HG03064 (cell line): ENCODE data around the gene CDK16.

Experiments
- ATAC-seq: cut with Tn5 transposase; IDR thresholded peaks from one replicate; pipeline ENCODE4 v1.9.1; 2021; ENCODE audit warnings: low read depth; ENCODE audit not compliant: unreplicated experiment

Gene CDK16

DNA sequence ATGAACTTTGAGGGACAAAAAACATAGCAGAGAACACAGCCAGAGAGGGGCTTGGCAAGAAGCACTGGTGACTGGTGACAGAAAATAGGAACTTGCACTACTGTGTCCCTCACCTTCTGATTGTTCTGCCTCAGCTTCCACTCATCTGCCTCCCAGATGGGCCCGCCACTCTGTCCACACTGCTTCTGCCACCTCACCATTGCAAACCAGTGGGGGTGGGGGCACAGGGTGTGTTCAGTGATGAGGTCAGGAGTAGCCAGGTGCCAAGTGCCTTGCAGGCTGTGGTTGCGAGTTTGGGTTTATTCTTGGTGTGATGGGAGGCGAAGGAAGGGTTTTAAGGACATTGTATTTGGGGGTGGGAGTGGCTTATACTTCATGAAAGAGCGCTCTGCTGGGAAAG is 34.0 kb upstream of the CDK16 start:
- ATAC-seq = no peak

DNA sequence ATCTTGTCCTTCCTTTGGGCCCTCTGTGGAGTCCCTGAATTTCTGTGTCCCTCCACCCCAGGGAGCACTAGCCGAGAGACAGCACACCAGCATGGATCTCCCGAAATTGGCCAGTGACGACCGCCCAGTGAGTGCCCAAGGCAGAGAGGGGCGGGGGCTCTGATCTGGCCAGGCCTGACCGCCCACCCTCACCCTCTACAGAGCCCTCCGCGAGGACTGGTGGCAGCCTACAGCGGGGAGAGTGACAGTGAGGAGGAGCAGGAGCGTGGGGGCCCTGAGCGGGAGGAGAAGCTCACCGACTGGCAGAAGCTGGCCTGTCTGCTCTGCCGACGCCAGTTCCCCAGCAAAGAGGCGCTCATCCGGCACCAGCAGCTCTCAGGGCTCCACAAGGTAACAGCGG is 33.2 kb upstream of the CDK16 start:
- no peak for ATAC-seq

DNA sequence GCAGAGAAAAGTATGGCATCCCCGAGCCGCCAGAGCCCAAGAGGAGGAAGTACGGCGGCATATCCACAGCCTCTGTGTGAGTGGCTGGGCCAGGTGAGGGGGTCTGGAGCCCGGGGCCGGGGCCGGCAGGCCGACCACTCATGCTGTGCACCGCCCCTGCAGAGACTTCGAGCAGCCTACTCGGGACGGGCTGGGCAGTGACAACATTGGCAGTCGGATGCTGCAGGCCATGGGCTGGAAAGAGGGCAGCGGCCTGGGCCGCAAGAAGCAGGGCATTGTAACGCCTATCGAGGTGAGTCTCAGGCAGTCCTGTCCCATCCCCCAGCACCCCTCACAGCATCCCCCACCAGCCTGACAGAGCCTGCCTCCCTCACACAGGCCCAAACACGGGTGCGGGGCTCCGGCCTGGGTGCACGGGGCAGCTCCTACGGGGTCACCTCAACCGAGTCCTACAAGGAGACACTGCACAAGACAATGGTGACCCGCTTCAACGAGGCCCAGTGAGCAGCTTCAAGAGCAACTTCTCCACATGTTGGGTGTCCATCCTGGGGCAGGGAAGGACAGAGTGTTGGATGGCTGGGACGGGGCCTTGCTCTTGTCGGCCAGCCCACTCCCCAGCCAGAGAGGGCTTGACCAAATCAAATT is 32.3 kb upstream of the CDK16 start:
- no peak for ATAC-seq

DNA sequence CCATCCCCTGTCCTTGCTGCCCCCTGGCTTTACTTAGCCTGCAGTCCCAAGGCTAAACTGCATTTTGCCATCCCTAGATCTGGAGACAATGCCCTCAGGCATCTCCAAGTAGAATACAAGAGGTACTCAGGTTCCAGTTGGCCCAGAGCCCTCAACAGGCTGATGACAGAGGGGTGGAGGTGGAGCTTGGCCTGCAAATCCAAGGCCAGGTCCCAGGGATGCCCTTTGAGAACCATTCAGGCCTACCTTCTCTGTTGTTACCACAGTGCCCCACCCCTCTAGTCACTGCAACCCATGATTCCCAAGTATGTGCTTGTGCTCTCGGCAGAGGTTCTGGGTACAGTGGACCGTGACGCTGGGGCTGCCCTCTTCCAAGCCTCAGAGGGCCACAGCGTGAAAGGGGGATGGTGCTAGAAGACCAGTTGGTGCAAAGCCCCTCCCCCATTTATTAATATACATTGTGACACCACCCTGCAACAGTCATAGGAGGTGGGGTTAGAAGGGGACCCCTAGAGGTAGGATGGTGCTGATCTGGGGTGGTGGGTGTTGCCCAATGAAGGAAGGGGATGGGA is 31.3 kb upstream of the CDK16 start:
- no peak for ATAC-seq

DNA sequence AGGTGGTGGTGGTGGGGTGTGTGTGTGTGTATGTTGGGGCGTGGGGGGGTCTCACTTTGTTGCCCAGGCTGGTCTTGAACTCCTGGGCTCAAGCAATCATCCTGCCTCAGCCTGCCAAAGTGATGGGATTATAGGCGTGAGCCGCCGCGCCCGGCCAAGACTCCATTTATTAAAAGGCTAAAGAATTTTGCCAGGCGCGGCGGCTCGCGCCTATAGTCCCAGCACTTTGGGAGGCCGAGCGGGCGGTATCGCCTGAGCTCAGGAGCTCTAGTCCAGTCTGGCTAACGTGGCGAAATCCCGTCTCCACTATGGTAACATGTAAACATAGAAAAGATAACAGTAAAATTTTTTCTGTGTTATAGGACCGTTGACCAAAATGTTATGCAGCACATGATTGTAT is 28.6 kb upstream of the CDK16 start:
- ATAC-seq = no peak

DNA sequence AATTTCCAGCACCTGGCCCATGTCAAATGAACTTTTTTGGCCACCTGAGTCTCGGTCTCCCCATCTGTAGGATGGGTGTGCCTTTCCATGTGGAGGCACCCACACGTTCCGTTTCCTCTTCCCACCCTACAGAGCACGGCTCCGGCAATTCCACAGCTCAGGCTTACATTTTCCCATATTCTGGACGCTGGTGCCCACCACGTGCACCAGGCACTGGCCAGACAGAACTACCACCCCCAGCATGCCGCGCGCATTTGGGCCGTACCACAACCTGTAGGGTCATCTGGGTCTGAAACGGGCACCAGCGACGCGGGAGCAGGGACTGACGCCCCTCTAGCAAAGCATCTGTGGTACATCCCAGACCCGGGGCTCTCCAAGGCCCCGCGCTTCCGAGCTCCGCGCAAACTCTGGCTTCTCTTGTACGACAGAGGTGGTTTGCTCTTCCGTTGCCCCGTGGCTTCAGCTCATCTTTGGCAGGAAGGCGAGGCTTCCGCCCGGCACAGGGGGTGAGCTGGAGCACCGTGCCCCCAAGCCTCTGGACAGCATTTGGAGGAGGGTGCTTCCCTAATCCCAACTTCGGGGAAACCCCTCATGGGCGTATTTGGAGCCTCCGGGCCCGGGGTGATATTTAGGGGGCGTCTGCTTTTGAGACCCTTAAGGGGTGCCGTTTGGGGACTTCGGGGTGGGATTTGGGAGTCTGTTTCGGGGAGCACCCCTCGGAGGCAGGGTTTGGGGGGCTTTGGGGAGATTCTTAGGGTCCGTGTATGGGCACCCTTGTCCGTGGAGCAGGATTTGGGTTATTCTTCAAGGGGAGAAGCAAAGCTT is 27.8 kb upstream of the CDK16 start:
- peak; percentile 45 for ATAC-seq

DNA sequence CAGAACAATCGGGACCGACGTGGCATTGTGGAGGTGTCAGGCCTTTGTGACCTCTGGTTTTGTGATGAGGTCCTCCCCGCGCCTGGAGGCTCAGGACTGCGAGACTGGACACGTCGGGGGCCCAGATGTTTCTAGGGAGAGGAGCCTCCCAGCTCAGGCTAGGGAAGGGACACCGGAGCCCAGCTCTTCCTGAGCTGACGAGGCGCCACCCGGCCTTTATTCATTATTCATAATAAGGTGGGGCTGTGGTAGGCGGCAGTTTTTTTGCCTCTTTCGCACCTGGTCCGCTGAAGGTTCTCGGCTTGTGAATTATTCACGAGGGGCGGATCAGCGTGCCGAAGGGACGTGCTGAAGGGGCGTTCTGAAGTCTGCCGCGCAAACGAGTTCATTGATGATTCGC is 27.1 kb upstream of the CDK16 start:
- ATAC-seq = no peak

DNA sequence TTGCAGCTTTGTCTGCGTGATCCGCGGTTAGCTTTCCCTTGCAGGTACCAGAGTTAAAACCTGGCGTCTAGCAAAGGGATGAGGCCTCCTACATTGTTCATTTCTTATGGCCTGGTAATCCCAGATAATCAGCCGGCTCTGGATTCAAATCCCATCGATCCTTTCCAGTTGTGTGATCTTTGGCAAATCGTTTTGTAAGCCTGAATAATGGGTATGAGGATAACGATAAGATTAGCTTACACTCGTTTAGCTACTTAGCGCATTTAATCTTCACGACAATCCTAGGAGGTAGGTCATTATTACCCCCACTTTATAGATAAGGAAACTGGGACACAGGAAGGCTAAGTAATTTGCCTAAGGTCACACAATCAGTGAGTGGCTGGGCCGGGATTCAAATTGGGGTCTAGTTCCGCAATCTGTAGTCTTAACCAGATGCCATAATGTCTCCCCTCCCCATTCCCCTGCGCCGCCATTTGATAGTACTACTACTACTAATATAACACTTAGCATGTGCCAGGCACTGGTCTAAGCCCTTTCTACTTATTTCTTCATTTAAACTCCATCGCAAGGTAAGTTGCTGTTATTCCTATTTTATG is 26.6 kb upstream of the CDK16 start:
- ATAC-seq = no peak

DNA sequence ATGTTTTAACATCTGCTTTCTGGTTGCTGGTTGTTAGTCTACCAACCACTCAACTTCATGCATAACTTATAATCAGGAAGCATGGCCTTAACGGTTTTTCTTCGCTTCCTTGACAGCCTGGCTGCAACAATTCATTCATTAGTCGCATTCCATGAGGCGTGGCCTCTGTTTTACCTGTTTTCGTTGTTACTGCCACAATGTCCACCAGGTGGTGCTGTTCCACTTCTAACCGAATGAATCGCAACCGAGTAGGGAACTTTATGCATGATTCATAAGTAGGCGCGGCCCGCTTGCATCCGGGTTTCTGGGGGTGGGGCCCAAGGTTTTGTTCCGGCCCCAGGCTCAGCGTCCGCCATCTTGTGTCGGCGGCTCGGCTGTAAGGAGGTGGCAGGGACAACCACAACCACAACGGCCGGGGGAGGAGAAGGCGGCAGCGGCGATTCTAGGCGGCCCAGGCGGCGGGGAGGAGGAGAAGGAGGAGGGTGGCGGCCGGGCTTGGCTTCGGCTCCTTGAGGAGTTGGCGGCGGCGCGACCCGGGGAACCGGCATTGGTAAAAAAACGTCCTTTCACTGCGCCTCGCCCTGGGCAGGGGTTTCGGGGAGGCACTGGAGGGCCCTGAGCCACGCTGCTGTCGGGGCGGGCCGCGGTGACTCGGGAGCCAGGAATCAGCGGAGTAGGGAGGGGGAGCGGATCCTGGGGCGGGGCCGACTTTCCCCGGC is 24.8 kb upstream of the CDK16 start, which contains the start of gene UBA1:
Gene UBA1, plus strand, starts transcription at position 355 of the 719 bp plus-strand sequence. CDS start 4,974 bp downstream, outside the sequence.
- peak; percentile 75 for ATAC-seq

DNA sequence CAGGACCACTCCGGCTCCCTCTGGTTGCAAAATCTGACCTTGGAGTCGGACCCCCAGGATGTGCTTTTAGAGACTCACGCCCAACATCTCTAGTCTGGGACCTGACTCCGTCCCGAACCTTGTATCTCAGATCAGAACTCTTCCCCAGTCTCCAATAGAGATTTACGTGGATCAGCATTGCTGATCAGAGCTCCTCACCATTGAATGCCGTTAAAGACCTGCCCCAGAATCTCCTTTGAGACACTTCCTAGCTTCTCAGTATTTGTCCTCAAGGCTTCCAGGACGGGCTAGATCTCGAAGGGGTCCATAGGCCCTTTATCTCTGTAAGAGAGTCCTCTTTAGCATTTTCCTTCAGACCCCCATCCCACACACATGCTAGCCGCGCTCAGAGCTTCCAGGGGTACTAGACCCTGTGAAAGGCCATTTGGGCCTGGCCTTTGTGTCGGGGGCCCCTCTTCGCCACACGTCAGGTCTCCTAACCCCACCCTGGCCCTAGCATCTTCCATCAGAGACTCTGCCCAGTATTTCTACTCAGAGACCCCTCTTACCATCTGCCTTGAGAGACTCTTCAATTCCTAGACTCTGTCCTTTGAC is 24.2 kb upstream of the CDK16 start:
- no peak for ATAC-seq

DNA sequence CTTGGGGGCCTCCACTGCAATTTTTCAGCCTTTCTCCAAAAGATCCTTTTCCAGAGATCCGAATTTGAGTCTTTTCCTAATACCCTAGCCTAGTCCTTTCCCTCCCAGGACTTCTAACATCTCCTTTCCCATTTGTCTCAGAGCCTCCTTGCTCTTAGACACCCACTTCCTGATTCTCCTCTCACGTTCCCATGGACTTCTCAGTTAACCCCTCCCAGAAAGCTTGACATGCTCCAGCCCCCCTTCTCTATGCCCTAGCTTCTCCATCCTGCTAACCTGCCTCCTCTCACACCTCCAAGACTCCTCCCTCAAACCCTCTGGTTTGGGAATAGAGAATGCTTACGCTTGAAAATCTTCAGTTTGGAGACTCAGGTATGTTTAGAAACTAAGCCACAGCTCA is 22.4 kb upstream of the CDK16 start:
- no peak for ATAC-seq

DNA sequence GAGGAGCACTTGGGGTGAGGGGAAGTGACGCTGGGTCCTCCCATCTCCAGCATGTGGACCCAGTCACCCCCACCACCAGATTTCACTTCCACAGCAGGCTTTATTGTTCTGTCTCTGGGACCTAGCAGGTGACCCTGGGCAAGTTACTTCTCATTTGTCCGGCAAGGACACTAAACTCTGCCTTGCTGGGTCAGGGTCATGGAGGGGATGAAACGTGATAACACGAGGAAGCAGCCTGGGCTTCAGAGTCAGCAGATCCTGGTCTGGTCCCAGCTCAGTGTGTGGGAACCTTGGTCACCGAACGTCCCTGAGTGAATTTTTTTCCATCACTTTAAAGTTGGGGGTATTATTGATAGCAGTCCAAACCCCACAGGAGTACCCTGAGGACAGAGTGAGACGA is 21.0 kb upstream of the CDK16 start:
- no peak for ATAC-seq

DNA sequence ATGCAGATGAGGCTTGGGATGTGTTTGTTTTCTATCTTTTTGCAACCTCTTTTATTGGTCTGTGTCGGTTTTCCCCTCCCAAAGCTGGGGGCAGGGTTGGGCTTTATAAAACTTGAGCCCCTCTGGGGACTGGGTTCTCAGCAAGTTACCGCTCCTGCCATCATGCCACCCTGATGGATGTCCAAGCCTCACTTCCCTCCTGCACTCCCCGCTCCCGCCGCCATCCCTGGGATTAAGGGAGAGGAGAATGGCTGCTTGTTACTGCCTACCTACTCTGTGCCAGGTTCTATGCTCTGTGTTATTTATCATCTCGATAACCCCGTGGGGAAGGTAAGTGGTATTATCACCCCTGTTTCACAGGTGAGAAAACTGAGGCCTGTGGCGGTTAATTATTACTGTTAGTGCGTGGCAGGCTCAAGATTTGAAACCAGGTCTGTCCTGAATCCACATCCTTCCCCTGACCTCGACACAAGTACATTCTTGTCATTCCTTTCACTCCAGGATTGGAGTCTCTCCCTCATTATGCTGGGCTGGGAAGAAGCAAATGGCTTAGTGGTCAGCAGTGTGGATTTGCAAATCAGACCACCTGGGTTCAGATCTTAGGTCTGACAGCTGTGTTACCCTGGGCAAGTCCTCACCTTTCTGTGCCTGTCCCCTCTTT is 20.3 kb upstream of the CDK16 start:
- ATAC-seq = no peak

DNA sequence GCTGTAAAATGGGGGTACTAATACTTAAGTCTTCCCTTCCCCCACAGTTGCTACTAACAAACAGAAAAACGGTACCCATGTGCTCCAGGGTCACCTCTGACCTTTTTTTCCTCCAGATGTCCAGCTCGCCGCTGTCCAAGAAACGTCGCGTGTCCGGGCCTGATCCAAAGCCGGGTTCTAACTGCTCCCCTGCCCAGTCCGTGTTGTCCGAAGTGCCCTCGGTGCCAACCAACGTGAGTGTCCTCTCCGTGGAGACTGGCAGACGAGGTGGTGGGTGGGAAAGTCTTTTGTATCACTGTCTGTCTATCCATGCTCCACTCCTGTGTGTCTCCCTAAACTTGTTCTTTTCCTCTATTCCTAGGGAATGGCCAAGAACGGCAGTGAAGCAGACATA is 19.8 kb upstream of the CDK16 start:
- no peak for ATAC-seq

DNA sequence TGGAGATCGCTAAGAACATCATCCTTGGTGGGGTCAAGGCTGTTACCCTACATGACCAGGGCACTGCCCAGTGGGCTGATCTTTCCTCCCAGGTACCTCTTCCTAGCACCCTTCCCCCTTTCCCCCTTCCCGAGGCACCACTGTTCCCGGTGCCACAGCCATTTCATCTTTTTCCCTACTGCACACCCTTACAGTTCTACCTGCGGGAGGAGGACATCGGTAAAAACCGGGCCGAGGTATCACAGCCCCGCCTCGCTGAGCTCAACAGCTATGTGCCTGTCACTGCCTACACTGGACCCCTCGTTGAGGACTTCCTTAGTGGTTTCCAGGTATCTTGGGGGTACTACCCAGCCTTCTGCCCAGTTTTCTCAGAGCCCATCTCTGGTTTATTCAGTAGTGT is 19.2 kb upstream of the CDK16 start:
- ATAC-seq = no peak

DNA sequence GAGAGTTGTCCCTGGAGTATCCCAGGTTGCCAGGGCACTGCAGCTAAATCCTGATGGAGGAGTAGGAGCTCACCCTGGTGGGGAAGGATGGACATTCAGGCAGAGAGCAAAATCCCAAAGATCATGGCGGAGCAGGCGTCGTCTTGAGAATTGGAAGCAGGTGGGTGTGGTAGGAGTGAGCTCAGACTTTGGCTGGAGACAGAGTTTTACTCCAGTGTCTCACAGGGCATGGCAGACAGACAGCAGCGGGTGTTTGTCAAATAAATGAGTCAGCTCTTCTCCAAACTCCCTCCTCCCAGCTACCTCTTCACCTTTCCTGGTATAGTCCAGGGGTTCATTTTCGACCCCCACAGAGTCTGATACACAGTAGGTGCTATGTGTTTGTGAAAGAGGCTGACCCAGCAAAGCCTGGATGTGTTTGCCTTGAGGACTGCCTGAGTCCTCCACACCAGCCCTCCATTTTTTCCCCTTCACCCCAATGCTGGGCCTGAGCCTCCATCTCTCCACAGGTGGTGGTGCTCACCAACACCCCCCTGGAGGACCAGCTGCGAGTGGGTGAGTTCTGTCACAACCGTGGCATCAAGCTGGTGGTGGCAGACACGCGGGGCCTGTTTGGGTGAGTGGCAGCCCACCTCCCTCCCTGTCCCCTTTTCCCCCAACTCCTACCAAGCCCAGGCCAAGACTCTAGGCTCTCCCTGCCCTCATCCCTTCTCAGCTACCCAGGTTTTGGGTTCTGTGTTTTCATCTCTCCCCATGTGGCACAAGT is 17.9 kb upstream of the CDK16 start:
- no peak for ATAC-seq

DNA sequence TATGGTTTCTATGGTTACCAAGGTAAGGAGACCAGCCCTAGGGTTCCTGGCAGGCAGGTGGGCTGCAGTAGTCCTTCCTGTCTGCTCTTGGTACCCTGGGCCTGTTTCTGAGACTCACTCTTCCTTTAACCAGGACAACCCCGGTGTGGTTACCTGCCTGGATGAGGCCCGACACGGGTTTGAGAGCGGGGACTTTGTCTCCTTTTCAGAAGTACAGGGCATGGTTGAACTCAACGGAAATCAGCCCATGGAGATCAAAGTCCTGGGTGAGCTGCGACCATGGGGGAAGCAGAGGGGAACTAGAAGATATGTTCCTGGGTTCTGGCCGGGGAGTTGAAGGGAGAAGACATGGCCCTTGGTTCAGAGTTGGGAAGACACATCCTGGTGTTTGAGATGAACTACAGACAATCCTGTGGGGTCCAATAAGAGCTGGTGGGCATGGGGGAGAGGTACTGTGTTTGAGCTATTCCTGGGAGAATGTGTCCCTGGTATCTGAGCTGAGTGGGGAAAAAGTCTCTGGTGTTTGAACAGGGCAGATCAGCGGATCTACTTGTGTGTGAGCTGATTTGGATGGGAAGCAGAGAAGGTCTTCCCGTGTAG is 17.0 kb upstream of the CDK16 start:
- ATAC-seq = no peak

DNA sequence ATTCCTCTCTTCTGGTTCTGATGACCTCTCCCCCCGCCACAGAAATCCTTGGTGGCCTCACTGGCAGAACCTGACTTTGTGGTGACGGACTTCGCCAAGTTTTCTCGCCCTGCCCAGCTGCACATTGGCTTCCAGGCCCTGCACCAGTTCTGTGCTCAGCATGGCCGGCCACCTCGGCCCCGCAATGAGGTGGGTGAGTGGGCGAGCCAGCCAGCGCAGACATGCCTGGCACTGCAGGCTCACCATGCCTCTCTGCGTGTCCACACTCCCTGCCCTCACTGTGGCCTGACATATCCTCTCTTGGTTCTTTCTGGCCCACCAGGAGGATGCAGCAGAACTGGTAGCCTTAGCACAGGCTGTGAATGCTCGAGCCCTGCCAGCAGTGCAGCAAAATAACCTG is 16.2 kb upstream of the CDK16 start:
- no peak for ATAC-seq

DNA sequence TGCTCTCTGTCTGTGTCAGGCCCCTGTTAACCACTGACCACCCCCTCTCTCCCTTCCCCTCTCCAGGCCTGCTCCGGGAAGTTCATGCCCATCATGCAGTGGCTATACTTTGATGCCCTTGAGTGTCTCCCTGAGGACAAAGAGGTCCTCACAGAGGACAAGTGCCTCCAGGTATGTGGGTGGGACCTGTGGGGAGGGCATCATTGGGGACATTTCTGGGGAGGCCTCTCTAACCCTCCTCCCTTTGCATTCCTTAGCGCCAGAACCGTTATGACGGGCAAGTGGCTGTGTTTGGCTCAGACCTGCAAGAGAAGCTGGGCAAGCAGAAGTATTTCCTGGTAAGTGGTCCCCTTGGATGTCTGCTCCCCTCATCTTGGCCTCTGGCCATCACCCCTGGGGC is 15.6 kb upstream of the CDK16 start:
- ATAC-seq = no peak
